Neural crest cell (in vitro differentiated cells): ENCODE data around the gene WDR54. TPM values are rescaled to one million over a fixed set of nuclear protein-coding genes. Genes with fewer than 3 reads are reported as not detected.

ENCODE experiments used
- DNase-seq: peaks from one replicate; pipeline ENCODE4 v3.0.0; 2021; ENCODE audit warnings: low read depth, mixed read lengths, low spot score
- H3K27ac Mint-ChIP-seq: one replicate; pipeline ENCODE4 v1.8.0; 2021; ENCODE audit warnings: mild to moderate bottlenecking, mixed read lengths; ENCODE audit not compliant: unreplicated experiment
- H3K27me3 Mint-ChIP-seq: 2 replicates; pipeline ENCODE4 v1.8.0; 2021; ENCODE audit warnings: low read depth, mild to moderate bottlenecking, mixed read lengths
- H3K36me3 Mint-ChIP-seq: 2 replicates; pipeline ENCODE4 v1.8.0; 2021; ENCODE audit warnings: low read depth, mild to moderate bottlenecking, mixed read lengths
- H3K4me1 Mint-ChIP-seq: 2 replicates; pipeline ENCODE4 v1.8.0; 2021; ENCODE audit warnings: mixed read lengths
- H3K4me3 Mint-ChIP-seq: one replicate; pipeline ENCODE4 v1.8.0; 2021; ENCODE audit warnings: mild to moderate bottlenecking, mixed read lengths
- H3K9me3 Mint-ChIP-seq: 2 replicates; pipeline ENCODE4 v1.8.0; 2021; ENCODE audit warnings: mixed read lengths
- CTCF ChIP-seq: fragments of 200-600 bp; sonication (generic); conservative IDR thresholded peaks from 2 replicates; pipeline ENCODE4 v1.5.0; 2021; ENCODE audit warnings: antibody characterized with exemption, mild to moderate bottlenecking
- total RNA-seq: library from RNA; stranded (reverse); gene quantifications from 2 replicates; pipeline ENCODE4 v1.2.1, GENCODE V29; 2021

The WDR54 gene
- total RNA-seq, 1 donor from 2014 or later = 56.9 TPM

GRCh38 chr2:74391580-74392448, 29.7 kb upstream of the WDR54 start:
- Mint-ChIP-seq H3K4me1 (no peaks in the 10 kb centered on the region), H3K27ac (peak overlapping the region; percentile 100), H3K4me3 (peak overlapping the region; percentile 98), H3K27me3 (peaks cover 6% of the 10 kb centered on the region), H3K36me3 (no peaks in the 10 kb centered on the region), H3K9me3 (no peaks in the 10 kb centered on the region)
- peak; percentile 98 for TF ChIP-seq CTCF
- DNase-seq = peak; percentile 99

- H3K36me3 Mint-ChIP-seq = no peaks in the 10 kb centered on the region
- peak overlapping the region; percentile 98 for H3K4me3 Mint-ChIP-seq
- H3K27ac Mint-ChIP-seq = no peak overlapping the region
- no peak for TF ChIP-seq CTCF
- no peak for DNase-seq
- peaks cover 6% of the 10 kb centered on the region for H3K27me3 Mint-ChIP-seq
- H3K4me1 Mint-ChIP-seq = no peaks in the 10 kb centered on the region
- no peaks in the 10 kb centered on the region for H3K9me3 Mint-ChIP-seq
Measured at GRCh38 chr2:74392449-74392743, 29.1 kb upstream of the WDR54 start.

GRCh38 chr2:74393525-74393924, 28.0 kb upstream of the WDR54 start:
- no peak for DNase-seq
- no peaks in the 10 kb centered on the region for H3K36me3 Mint-ChIP-seq
- peak overlapping the region; percentile 36 for H3K4me3 Mint-ChIP-seq
- H3K9me3 Mint-ChIP-seq = no peaks in the 10 kb centered on the region
- H3K4me1 Mint-ChIP-seq = no peaks in the 10 kb centered on the region
- no peak overlapping the region for H3K27ac Mint-ChIP-seq
- no peak for TF ChIP-seq CTCF
- H3K27me3 Mint-ChIP-seq = peaks cover 6% of the 10 kb centered on the region

GRCh38 chr2:74396149-74396548, 25.4 kb upstream of the WDR54 start:
- no peak for DNase-seq
- no peak overlapping the region for H3K27ac Mint-ChIP-seq
- no peaks in the 10 kb centered on the region for H3K9me3 Mint-ChIP-seq
- no peak for TF ChIP-seq CTCF
- H3K36me3 Mint-ChIP-seq = no peaks in the 10 kb centered on the region
- peaks cover 6% of the 10 kb centered on the region for H3K27me3 Mint-ChIP-seq
- no peaks in the 10 kb centered on the region for H3K4me1 Mint-ChIP-seq
- H3K4me3 Mint-ChIP-seq = no peak overlapping the region

GRCh38 chr2:74399785-74400184, 21.7 kb upstream of the WDR54 start:
- Mint-ChIP-seq H3K4me3 (no peak overlapping the region), H3K27ac (no peak overlapping the region), H3K36me3 (no peaks in the 10 kb centered on the region), H3K4me1 (no peaks in the 10 kb centered on the region), H3K27me3 (peaks cover 4% of the 10 kb centered on the region), H3K9me3 (no peaks in the 10 kb centered on the region)
- TF ChIP-seq CTCF = peak; percentile 67
- no peak for DNase-seq
